ENCODE data around the gene NFIA.
A peak's percentile ranks its signal among the peaks of the same experiment; 100 is the strongest.

Gene NFIA

DNA sequence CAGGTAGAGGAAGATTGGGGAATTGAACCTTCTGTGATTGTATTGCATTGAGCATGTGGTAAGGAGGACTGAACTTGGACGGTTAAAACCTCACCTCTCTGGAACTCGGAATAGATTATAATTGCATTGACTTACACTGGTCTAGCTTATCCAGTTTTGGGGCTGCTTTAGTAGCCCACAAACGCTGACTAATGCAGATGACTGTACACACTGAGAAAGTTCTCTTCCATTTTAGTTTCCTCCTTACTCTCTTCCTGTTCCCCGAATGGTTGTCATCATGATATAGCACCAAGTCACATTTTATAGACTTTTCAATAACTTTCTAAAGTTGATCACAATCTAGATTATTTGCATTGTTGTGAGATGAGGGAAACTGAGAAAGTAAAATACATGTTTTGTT is 78.2 kb downstream of the NFIA start:
- DNase-seq = no peak

DNA sequence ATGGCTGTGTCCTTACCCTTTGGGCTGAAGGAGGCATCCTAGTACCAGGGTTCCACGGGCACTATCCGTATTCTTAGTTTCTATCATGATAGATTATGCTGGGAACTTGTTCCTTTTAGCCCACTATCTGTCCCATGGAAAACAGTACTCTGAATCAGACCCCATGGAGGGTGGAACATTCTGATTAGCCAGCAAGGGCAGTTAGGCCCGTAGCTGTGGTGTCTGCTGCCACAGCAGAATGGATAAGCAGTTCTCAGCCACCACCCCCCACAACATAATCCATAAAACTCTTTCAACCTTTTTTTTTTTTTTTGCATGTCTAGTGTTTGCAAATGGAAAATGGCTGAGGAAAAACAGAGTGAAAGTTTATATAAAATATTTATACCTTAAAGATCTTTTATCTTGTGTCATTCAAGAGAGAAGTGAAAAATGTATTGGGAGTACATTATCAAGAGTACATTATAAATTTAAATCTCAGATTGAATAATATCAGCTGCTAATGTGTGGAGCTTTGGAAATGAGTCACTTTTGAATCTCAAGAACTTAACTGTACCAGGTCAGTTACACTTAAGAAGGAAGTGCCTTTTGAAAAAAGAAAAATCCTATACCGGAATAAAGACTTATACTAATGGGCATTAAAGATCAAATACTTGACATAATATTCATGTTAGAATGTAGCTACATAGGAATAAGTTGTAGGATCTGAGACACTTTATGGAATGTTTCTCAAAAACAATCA is 80.3 kb downstream of the NFIA start:
- DNase-seq = no peak

DNA sequence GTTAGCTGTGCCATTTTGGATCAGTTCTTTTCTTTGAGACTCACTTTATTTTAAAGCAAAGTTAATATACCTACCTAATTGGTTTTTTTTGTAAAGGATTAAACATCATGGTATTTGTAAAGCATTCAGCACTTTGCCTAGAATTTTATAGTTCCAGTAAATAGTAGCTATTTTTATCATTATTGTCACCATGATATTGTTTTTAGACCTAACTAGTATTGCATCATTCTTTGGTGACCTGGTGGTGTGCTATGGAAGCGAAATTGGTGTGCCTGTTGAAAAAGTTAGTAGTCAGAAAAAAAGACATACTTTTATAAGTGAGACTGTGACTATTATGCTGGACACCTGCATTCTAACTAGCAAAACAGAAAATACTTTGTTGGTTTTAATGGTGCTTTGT is 81.0 kb downstream of the NFIA start:
- no peak for DNase-seq

DNA sequence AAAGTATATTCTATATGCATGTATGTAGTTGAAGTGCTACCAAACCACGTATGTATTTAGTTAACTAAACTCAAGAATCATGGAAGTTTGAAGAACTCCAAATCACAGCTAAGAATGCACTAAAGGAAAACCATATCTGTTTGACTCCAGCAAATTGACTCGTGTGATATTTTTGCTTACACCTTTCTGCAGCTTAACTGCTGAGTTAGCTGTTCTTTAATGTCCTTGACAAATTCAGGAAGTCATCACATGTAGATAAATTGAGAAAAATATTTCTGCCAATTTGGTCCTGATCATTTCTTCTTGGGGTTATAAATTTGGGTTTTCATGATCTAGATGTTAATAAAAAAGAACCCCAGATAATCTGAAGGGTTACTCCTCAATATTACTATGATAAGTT is 83.0 kb downstream of the NFIA start:
- no peak for DNase-seq

DNA sequence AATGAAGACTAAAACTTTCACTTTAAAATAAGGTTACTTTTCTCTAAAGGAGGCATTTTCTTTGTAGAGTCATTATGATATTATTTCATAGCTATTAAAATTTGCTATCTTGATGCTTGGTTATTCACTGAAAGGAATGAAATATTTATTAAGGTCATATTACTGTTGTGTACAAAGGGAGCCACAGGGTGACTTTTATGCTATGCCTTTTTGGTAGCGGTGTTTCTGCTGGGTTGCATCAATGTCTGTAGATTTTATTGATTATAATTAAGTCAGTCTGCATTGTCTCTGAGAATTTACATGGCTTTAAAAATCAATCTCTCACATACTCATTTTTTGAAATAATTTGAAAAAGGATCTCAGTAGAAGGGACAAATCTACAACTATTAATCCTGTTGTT is 84.9 kb downstream of the NFIA start:
- no peak for DNase-seq

DNA sequence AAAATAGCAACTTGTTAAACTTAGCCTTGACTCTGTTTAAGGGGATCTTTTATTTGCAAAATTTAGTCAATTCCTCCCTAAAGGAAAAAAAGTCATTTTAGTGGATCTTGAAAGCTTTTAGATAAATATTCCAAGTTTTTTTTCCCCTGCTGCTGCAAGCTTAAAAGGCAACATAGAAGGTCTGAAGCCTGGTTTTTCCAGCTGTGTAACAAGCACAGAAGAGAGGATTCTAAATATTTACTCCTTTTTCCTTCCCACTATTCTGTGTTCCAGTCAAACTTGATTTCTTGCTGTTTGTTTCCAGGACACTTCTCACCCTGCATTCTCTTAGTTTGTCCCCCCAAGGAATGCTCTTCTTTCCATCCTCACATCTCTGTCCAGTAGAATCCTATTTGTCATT is 86.7 kb downstream of the NFIA start:
- DNase-seq = no peak

DNA sequence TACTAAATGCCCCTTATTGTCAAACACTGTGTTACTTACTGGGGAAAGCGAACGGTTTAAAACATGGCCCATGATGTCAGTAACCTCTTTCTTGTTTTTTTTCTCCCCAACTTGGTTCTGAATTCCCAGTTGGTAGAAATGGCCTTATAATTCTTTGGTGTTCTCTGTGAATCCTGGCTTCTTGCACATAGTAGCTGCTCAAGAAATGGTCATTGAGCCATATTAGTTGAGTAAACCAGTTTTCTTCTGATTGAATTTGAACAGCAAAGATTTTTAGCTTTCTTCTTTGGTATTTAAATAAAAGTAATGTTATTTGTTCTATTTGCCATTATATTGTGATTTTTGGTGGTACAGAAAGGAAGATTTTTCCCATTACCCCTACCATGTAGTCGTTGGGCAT is 87.3 kb downstream of the NFIA start:
- no peak for DNase-seq

GRCh38 chr1:61170328-61171238 is 88.2 kb downstream of the NFIA start:
- DNase-seq = no peak

DNA sequence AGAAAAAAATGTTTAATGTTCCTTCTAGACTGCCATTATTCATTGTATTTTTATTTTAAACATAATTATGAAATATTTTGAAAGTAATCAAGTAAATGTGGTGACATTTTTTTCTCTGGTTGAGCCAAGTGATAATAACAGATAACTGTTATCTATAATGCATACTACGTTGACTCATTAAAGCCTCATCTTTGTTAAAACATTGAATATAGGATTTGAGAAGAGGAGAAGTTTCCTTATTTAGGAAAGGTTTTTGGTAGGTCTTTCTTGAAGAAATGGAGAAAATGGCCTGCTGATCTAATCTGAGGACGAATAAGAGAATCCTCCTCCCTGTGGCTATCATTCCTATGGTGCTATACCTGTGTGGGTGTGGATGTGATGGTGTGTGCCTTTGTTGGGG is 89.0 kb downstream of the NFIA start:
- no peak for DNase-seq

GRCh38 chr1:61171974-61172373 is 89.6 kb downstream of the NFIA start:
- no peak for DNase-seq

DNA sequence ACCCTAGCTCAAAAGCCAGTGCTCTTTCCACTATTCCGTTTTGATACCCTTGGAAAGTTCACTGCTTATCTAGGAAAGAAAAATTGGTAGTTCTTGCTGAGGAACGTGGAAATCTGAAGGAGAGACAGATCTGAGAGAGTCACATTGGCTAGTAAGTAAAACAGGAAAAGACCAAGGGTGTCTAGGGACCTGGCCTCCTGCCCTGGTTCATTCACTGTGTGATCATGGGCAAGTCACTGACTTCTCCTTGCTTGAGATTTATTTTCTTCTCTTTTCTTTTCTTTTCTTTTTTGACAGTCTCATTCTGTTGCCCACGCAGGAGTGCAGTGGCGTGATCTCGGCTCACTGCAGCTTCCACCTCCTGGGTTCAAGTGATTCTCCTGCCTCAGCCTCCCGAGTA is 90.8 kb downstream of the NFIA start:
- no peak for DNase-seq

- DNase-seq = no peak
Measured at GRCh38 chr1:61174060-61174795, 91.9 kb downstream of the NFIA start.

GRCh38 chr1:61175976-61176375 is 93.6 kb downstream of the NFIA start:
- DNase-seq = no peak

DNA sequence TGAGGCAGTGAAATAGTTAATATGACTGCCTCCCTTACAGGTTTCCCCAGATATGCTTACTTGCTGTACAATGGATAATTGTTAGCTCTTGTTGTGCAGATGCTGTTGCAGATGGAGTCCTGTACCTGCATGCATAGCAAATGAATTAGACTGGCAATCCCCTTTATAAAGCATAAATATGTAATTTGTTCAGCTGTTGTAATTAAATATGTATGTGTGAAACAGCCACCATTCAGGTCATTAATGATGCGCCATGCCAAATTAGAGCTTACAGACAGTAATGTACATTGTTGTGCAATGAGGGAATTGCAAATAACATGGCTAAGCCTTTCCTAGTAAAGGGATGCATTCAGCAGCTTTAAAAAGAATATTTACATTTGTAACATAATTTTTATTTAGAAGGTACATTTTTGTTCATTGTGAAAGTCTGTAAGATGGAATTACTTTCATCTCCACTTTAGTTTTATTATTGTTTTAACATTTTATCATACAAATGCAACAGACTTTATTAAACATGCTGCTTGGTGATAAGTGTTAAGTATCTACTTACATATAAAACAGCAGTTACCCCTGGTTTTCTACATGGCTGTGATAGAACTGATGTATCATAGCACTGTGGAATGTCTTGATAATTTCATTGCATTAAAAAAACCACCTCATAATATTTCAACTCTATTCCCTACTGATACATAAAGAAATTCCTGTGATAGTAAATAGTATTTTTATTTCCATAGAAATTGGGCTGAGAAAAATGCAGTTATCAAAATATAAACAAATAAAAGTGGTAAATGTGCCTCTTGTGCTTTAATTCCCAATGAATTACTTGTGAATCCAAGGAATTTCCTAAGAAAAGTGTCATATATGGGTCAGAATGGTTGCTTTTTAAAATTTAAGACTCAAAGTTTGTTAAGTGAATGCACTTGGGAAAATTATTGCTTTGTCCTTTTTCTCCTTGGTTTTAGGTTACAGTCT is 99.0 kb downstream of the NFIA start:
- DNase-seq = peak; percentile 35

GRCh38 chr1:61182049-61182448 is 99.7 kb downstream of the NFIA start:
- no peak for DNase-seq

- no peak for DNase-seq
Measured at GRCh38 chr1:61182480-61182879, 100.1 kb downstream of the NFIA start.

GRCh38 chr1:61183471-61184039 is 101.2 kb downstream of the NFIA start:
- DNase-seq = peak; percentile 49

GRCh38 chr1:61184040-61184713 is 101.8 kb downstream of the NFIA start:
- peak; percentile 99 for DNase-seq

DNA sequence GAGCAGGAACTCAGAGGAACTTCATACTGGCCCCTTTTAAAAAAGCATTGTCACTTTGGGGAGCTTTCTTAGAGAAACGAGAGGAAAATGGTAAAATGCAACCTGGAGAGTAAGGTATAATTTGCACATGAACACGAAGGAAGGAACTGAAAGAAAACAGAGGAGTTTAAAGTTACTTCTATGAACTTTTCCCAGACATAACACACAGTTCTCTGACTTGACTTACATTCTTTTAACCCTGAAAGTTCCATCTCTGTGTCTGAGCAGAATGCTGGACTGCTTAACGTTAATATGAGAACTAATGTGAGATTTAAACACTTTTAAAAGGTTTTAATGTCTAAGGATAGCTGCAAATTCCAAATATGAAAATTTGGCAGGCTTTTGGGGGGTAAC is 102.3 kb downstream of the NFIA start:
- DNase-seq = no peak

DNA sequence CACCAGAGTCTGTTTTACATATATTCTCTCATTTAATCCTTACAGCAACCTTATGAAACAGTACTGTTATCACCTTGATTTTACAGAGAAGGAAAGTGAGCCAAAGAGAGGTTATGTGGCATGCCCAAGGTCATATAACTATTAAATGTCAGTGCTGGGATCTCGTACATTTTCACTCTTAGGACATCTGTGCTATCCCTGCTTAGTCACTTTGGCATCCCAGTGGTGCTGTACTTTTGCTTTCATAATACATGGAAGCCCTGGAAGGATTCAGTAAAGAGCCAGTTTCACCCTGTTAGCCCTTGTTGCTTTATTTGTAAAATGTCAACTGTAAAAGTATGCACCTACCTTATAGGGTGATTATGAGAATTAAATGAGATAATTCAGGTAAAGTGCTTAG is 104.4 kb downstream of the NFIA start:
- no peak for DNase-seq

DNA sequence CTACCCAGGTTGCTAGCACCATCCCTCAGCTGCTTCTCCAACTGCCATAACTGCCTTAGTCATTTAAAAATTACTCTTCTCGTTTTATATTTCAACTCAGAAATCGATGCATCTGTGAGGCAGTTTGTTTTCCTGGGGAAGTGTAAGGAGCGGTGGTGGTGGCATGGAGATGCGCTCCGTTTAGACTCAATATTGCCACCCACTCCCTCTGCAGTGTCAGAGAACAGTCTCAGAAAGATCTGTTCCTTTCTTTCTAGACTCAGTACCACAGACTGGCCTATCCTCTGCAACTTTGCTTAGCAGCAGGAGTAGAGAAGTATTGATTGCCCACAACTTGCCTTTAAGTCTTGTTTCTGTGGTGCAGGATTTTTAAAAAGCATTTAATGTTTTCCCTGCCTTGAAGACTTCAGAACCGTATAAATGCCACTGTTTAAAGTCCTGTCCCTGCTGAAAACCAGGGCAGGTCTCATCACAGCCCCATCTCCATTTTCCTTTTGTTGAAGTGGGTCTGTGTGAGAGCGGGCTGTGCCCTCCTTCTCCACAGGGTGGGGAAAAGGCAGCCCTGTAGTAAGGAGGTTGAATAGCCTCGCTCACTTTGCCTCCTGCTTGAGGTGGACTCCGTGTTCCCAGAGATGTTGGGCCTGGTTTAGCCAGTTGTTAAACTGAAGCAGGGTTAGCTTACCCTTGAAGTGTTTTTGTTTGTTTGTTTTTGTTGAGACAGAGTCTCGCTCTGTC is 105.2 kb downstream of the NFIA start:
- DNase-seq = no peak

All from NCI-H1105 (cell line).